GM18519 (cell line): Measurements from ENCODE around the gene STAC3.
A peak's percentile ranks its signal among the peaks of the same experiment; 100 is the strongest.
"Not testable (repeated sequence)": the region's sequence is repeated elsewhere in the genome, so short reads cannot be mapped to it uniquely, and the experiment has no call there.

Source experiments
- ATAC-seq: cut with Tn5 transposase; IDR thresholded peaks from one replicate; pipeline ENCODE4 v1.9.1; 2021; ENCODE audit warnings: mild to moderate bottlenecking, moderate library complexity; ENCODE audit not compliant: unreplicated experiment, low FRiP score

Gene STAC3

GRCh38 chr12:57250956-57251355 is at the start of gene STAC3:
Gene STAC3, minus strand, starts transcription at chr12:57251187. Its CDS starts 1,551 bp downstream, at chr12:57249636.
- no peak for ATAC-seq

DNA sequence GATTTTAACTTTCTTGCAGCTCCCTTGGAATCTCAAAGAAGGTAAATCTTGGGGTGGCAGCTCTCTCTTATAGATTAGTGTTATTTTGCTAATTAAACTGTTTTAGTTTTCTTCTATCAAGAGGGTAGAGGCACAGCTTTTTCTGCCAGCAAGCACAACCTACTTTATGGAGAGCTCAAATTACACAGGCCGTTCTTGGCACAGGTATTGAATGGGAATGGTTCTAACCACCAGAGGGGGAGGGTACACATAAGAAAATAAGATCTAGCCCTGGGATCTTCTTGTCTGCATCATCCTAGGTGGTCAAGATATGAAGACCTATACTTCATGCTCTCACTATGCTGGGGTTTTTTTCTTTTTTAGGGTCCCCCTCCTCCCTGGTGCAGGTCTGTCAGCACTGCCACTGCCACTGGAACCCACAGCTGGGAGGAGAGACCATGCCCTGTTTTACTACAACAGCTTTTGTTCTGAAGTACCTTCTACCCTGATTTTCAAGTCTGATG is 48.6 kb upstream of the STAC3 start:
- ATAC-seq: no peak

GRCh38 chr12:57296291-57296690 is 45.3 kb upstream of the STAC3 start:
- ATAC-seq: no peak

DNA sequence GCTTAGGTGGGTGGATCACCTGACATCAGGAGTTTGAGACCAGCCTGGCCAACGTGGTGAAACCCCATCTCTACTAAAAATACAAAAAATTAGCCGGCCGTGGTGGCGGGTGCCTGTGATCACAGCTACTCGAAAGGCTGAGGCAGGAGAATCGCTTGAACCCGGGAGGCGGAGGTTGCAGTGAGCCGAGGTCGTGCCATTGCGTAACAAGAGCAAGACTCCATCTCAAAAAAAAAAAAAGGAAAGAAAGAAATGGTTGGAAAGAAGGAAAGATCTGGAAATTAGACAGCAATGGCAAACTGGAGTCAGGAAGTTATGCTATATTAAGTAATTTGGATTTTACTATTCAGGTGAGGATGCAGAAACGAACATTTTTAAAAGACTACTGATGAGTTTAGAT is 31.1 kb upstream of the STAC3 start:
- ATAC-seq: not testable (repeated sequence)

- peak; percentile 88 for ATAC-seq
Measured at GRCh38 chr12:57280211-57281062, 29.4 kb upstream of the STAC3 start.

DNA sequence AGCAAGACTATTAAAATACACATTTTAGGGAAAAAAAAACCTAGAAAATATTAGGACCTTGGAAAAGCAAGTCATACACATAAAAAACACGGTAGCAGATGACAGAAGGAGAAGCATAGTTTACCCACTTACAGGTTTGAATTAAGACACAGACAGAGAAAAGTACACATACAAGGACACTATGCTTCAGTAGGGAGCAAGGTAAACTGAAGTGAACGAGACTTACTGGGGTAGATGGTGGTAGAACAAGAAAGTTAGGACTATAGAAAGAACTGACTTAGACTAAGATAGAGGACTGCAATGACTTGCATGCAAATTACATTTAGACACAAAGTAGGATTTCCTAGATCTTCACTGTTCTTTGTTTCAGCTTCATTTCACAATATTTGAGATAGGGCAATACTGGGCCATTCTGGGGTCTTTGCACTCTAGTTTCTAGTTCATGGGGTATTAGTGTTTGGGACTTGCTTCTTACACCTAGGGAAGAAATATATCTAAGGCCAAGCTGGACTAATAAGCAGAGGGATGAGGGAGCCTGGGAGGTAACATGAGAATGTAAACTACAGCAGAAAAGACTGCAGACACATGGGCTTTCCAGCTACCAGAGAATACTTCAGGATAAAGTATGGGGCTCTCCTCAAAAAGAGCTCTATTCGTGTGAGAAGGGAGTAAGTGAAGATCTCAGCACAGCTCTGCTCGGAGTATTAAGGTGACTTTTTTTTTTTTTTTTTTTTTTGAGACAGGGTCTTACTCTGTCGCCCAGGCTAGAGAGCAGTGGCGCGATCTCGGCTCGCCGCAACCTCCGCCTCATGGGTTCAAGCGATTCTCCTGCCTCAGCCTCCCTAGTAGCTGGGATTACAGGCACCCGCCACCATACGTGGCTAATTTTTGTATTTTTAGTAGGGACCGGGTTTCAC is 27.7 kb upstream of the STAC3 start:
- no peak for ATAC-seq

DNA sequence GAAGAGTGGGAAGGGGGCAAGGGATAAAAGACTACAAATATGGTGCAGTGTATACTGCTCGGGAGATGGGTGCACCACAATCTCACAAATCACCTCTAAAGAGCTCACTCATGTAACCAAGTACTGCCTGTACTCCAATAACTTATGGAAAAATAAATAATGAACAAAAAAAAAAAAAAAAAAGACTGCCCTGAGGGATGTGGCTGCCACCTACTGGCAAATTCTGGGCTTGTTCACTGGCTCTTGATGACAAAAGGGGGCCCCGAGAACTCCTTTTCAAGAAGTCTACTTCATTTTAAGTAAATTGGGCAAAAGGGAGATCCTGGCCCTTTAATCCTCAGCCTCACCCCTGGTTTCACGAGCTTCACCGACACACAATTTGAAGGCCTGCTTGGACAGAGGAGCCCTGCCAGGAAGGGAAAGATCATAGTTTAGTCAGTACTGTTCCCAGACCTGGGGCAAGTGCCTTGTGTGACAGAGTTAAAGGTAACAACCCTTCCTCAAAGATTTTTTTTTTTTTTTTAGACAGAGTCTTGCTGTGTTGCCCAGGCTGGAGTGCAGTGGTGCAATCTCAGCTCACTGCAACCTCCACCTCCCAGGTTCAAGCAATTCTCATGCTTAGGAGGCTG is 26.1 kb upstream of the STAC3 start:
- no peak for ATAC-seq

GRCh38 chr12:57276233-57276632 is 25.2 kb upstream of the STAC3 start:
- not testable (repeated sequence) for ATAC-seq

GRCh38 chr12:57273516-57273915 is 22.5 kb upstream of the STAC3 start:
- no peak for ATAC-seq

GRCh38 chr12:57272337-57273151 is 21.6 kb upstream of the STAC3 start:
- ATAC-seq: no peak

- ATAC-seq: no peak
Measured at GRCh38 chr12:57270966-57271470, 20.0 kb upstream of the STAC3 start.

DNA sequence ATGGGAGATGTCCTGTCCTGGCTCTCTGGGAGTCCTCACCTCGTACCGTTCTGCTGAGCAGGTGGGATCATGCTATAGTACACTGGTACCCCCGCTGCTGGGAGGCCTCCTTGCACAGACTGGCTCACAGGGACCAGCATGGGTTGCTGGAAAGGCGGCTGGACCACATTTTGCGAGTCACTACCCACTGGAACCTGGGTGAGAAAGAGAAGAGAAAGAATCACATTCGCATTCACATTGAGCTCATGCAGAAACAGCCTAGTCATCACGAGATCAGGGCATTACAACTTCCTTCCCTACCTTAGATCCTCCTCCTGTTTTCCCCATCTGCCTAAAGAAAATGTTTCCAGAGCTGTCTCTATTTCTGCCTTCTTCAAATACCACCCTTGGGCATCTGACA is 17.3 kb upstream of the STAC3 start:
- no peak for ATAC-seq

DNA sequence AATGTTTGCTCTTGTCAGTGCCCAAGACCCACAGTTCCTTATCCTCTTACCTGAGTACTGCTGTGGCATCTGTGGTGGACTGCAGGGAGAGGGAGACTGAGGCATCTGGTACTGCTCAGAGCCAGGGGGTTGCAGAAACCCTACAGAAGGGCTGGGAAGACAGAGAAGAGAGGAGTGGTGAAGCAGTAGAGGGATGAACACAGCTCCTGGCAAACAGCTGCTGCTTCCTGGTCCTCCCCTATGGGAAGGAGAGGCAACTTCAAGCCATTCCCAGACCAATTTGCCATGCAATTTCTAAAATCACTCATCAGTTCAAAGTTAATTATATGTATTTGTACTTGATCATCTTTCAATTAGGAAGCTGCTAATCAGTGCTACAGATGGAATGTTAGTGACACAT is 15.7 kb upstream of the STAC3 start:
- no peak for ATAC-seq

- ATAC-seq: no peak
Measured at GRCh38 chr12:57263096-57263495, 12.1 kb upstream of the STAC3 start.

DNA sequence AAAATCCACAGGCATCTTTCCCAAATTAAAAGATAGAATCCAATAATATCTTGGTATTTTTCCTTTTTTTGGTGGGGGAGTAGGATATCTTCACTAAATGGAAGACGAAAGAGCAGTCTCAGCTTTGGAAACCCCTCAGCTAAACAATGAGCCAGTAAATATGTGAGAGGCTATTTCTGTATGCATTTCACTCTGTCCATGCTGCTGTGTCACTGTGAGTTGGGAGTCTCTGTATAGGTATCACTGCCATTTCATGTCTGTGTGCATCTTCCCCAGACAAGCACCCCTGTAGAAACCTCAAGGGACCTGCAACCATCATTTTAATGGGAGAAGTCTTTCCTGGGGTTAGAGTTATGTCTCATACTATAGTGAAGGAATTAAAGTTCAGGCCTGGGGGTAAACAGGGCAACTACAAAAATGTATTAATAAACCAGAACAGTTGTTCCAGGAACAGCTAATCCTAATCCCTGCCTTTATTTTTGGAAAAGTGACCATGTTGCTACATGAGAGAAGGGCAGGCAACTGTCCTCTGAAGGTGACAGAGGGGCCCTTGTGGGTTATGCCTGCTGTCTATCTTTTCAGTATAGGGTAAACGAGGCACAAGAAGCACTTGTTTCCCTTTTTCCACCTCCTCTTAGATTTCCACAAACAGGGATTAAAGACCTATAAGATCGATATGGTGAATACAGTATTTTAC is 11.3 kb upstream of the STAC3 start:
- ATAC-seq: no peak

GRCh38 chr12:57261428-57261865 is 10.5 kb upstream of the STAC3 start:
- ATAC-seq: no peak

- no peak for ATAC-seq
Measured at GRCh38 chr12:57260366-57260765, 9.4 kb upstream of the STAC3 start.

GRCh38 chr12:57258977-57259970 is 8.3 kb upstream of the STAC3 start:
- no peak for ATAC-seq
